Neural cell (in vitro differentiated cells): ENCODE results near the gene DEAF1. TPM values are rescaled to one million over a fixed set of nuclear protein-coding genes. Genes with fewer than 3 reads are reported as not detected.

Experiments
- H2AFZ ChIP-seq: fragments of 200-600, 300-800 bp; sonication (generic), shearing (Covaris generic); 2 replicates; pipeline ENCODE4 v1.6.0; 2014; ENCODE audit warnings: low read depth, mild to moderate bottlenecking, antibody characterized with exemption, low read length, moderate library complexity
- H3F3A ChIP-seq: fragments of 200-600 bp; shearing (Covaris generic); 2 replicates; pipeline ENCODE4 v1.6.1; 2016; ENCODE audit warnings: mild to moderate bottlenecking, moderate library complexity, mixed read lengths, antibody characterized with exemption, low read length; ENCODE audit not compliant: insufficient read depth, poor library complexity, severe bottlenecking
- H3K27ac ChIP-seq: fragments of 200-600, 300-800 bp; sonication (generic), shearing (Covaris generic); 2 replicates; pipeline ENCODE4 v1.5.1; 2014; ENCODE audit warnings: mild to moderate bottlenecking, low read length, moderate library complexity
- H3K27me3 ChIP-seq: fragments of 300-800, 200-600 bp; sonication (generic), shearing (Covaris generic); 2 replicates; pipeline ENCODE4 v1.6.0; 2014; ENCODE audit warnings: mild to moderate bottlenecking, low read depth, low read length, moderate library complexity; ENCODE audit not compliant: insufficient read depth
- H3K36me3 ChIP-seq: fragments of 300-800, 200-600 bp; sonication (generic), shearing (Covaris generic); 2 replicates; pipeline ENCODE4 v1.5.1; 2014; ENCODE audit warnings: mild to moderate bottlenecking, antibody characterized with exemption, low read length, moderate library complexity; ENCODE audit not compliant: insufficient read depth
- H3K4me2 ChIP-seq: fragments of 300-800, 200-600 bp; sonication (generic), shearing (Covaris generic); 2 replicates; pipeline ENCODE4 v1.6.0; 2014; ENCODE audit warnings: mild to moderate bottlenecking, low read length
- H3K4me3 ChIP-seq: fragments of 300-800, 200-600 bp; sonication (generic), shearing (Covaris generic); 2 replicates; pipeline ENCODE4 v1.5.1; 2014; ENCODE audit warnings: mild to moderate bottlenecking, low read length, moderate library complexity
- H3K79me2 ChIP-seq: fragments of 200-600 bp; shearing (Covaris generic); replicated peaks from 2 replicates; pipeline ENCODE4 v1.6.0; 2014; ENCODE audit warnings: mild to moderate bottlenecking, low read length, moderate library complexity; ENCODE audit not compliant: insufficient read depth
- H3K9ac ChIP-seq: fragments of 300-800, 200-600 bp; sonication (generic), shearing (Covaris generic); 2 replicates; pipeline ENCODE4 v1.6.1; 2016; ENCODE audit warnings: mild to moderate bottlenecking, low read length, mixed read lengths
- H3K9me2 ChIP-seq: fragments of 200-600 bp; shearing (Covaris generic); 2 replicates; pipeline ENCODE4 v1.6.1; 2016; ENCODE audit warnings: mild to moderate bottlenecking, low read length, mixed read lengths; ENCODE audit not compliant: insufficient read depth
- H3K9me3 ChIP-seq: fragments of 200-600, 300-800 bp; sonication (generic), shearing (Covaris generic); 2 replicates; pipeline ENCODE4 v1.6.1; 2016; ENCODE audit warnings: mild to moderate bottlenecking, mixed run types, low read length, moderate library complexity, mixed read lengths
- H4K20me1 ChIP-seq: fragments of 200-600 bp; shearing (Covaris generic); 2 replicates; pipeline ENCODE4 v1.6.1; 2016; ENCODE audit warnings: mild to moderate bottlenecking, mixed run types; ENCODE audit not compliant: insufficient read depth
- EP300 ChIP-seq: fragments of 450-650 bp; conservative IDR thresholded peaks from 2 replicates; pipeline ENCODE4 v1.6.1; 2014; ENCODE audit warnings: antibody characterized with exemption, mild to moderate bottlenecking, moderate library complexity; ENCODE audit not compliant: poor library complexity, severe bottlenecking
- EZH2 ChIP-seq: fragments of 200-600, 300-800 bp; shearing (Covaris generic), sonication (generic); IDR thresholded peaks from 2 replicates; pipeline ENCODE4 v1.6.1; 2014; ENCODE audit warnings: antibody characterized with exemption, low read length, borderline replicate concordance, mild to moderate bottlenecking; ENCODE audit not compliant: insufficient read depth, poor library complexity, severe bottlenecking
- MXI1 ChIP-seq: fragments of 450-650 bp; conservative IDR thresholded peaks from 2 replicates; pipeline ENCODE4 v1.6.1; 2014; ENCODE audit warnings: antibody characterized with exemption, mild to moderate bottlenecking; ENCODE audit not compliant: poor library complexity, severe bottlenecking
- POLR2AphosphoS5 ChIP-seq: IDR thresholded peaks from 2 replicates; pipeline ENCODE4 v1.6.1; 2012
- RAD21 ChIP-seq: fragments of 450-650 bp; conservative IDR thresholded peaks from 2 replicates; pipeline ENCODE4 v1.6.1; 2014; ENCODE audit warnings: antibody characterized with exemption, mild to moderate bottlenecking, moderate library complexity
- SMC3 ChIP-seq: fragments of 450-650 bp; conservative IDR thresholded peaks from 2 replicates; pipeline ENCODE4 v1.6.1; 2014; ENCODE audit warnings: antibody characterized with exemption, mild to moderate bottlenecking, moderate library complexity; ENCODE audit not compliant: poor library complexity
- TAF1 ChIP-seq: IDR thresholded peaks from 2 replicates; pipeline ENCODE4 v1.6.1; 2012; ENCODE audit warnings: low read depth
- polyA plus RNA-seq: library from polyadenylated mRNA; depleted of rRNA; stranded (reverse); fragments of >200 nt; gene quantifications from 2 replicates; pipeline ENCODE4 v1.2.3, GENCODE V29; 2014
- TF ChIP-seq, protein P1 (sequence below): fragments of 450-650 bp; IDR thresholded peaks from 2 replicates; pipeline ENCODE4 v1.5.1; 2014; ENCODE audit warnings: antibody characterized with exemption, mild to moderate bottlenecking, moderate library complexity; ENCODE audit not compliant: poor library complexity, severe bottlenecking
- TF ChIP-seq, protein P2 (sequence below): IDR thresholded peaks from 2 replicates; pipeline ENCODE4 v1.6.1; 2012; ENCODE audit warnings: borderline replicate concordance

The DEAF1 gene
- polyA plus RNA-seq, 1 donor from 2014 or later, result 87.6 TPM

- Histone ChIP-seq H3K9me2 (no peaks in the 10 kb centered on the region), H3K9ac (peak overlapping the region; percentile 9), H3F3A (no peaks in the 10 kb centered on the region), H3K4me2 (no peak overlapping the region), H3K27ac (no peak overlapping the region), H2AFZ (no peak overlapping the region), H4K20me1 (peaks cover 12% of the 10 kb centered on the region), H3K36me3 (no peaks in the 10 kb centered on the region), H3K27me3 (peaks cover 31% of the 10 kb centered on the region), H3K4me3 (peak overlapping the region; percentile 34), H3K9me3 (no peaks in the 10 kb centered on the region), H3K79me2 (no peaks in the 10 kb centered on the region)
- TF ChIP-seq POLR2AphosphoS5 (no peak), EZH2 (peak; percentile 59), SMC3 (no peak)
Observed at GRCh38 chr11:637593-638521, 57.2 kb downstream of the DEAF1 start.

DNA sequence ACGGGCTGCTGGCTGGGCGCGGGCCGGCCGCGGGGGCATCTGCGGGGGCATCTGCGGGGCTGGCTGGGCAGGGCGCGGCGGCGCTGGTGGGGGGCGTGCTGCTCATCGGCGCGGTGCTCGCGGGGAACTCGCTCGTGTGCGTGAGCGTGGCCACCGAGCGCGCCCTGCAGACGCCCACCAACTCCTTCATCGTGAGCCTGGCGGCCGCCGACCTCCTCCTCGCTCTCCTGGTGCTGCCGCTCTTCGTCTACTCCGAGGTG lies 57.8 kb downstream of the DEAF1 start:
- H3K36me3 ChIP-seq, result no peaks in the 10 kb centered on the region
- no peaks in the 10 kb centered on the region for H3F3A ChIP-seq
- H3K27me3 ChIP-seq, result peaks cover 31% of the 10 kb centered on the region
- H3K9ac ChIP-seq, result no peak overlapping the region
- H3K27ac ChIP-seq, result no peak overlapping the region
- no peak overlapping the region for H3K4me2 ChIP-seq
- H2AFZ ChIP-seq, result no peak overlapping the region
- H3K9me3 ChIP-seq, result no peaks in the 10 kb centered on the region
- H3K79me2 ChIP-seq, result no peaks in the 10 kb centered on the region
- H4K20me1 ChIP-seq, result peaks cover 12% of the 10 kb centered on the region
- no peaks in the 10 kb centered on the region for H3K9me2 ChIP-seq
- TF ChIP-seq EP300 (no peak), TAF1 (no peak), POLR2AphosphoS5 (no peak), RAD21 (no peak), EZH2 (no peak), SMC3 (no peak), MXI1 (no peak)
- TF ChIP-seq, protein P1, sequence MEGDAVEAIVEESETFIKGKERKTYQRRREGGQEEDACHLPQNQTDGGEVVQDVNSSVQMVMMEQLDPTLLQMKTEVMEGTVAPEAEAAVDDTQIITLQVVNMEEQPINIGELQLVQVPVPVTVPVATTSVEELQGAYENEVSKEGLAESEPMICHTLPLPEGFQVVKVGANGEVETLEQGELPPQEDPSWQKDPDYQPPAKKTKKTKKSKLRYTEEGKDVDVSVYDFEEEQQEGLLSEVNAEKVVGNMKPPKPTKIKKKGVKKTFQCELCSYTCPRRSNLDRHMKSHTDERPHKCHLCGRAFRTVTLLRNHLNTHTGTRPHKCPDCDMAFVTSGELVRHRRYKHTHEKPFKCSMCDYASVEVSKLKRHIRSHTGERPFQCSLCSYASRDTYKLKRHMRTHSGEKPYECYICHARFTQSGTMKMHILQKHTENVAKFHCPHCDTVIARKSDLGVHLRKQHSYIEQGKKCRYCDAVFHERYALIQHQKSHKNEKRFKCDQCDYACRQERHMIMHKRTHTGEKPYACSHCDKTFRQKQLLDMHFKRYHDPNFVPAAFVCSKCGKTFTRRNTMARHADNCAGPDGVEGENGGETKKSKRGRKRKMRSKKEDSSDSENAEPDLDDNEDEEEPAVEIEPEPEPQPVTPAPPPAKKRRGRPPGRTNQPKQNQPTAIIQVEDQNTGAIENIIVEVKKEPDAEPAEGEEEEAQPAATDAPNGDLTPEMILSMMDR, result no peak
- TF ChIP-seq, protein P2, sequence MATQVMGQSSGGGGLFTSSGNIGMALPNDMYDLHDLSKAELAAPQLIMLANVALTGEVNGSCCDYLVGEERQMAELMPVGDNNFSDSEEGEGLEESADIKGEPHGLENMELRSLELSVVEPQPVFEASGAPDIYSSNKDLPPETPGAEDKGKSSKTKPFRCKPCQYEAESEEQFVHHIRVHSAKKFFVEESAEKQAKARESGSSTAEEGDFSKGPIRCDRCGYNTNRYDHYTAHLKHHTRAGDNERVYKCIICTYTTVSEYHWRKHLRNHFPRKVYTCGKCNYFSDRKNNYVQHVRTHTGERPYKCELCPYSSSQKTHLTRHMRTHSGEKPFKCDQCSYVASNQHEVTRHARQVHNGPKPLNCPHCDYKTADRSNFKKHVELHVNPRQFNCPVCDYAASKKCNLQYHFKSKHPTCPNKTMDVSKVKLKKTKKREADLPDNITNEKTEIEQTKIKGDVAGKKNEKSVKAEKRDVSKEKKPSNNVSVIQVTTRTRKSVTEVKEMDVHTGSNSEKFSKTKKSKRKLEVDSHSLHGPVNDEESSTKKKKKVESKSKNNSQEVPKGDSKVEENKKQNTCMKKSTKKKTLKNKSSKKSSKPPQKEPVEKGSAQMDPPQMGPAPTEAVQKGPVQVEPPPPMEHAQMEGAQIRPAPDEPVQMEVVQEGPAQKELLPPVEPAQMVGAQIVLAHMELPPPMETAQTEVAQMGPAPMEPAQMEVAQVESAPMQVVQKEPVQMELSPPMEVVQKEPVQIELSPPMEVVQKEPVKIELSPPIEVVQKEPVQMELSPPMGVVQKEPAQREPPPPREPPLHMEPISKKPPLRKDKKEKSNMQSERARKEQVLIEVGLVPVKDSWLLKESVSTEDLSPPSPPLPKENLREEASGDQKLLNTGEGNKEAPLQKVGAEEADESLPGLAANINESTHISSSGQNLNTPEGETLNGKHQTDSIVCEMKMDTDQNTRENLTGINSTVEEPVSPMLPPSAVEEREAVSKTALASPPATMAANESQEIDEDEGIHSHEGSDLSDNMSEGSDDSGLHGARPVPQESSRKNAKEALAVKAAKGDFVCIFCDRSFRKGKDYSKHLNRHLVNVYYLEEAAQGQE, result no peak
- peak overlapping the region; percentile 34 for H3K4me3 ChIP-seq
